ENCODE measurements around the gene FZD8.

FZD8 gene

GRCh38 chr10:35637462-35637861 is 4.6 kb downstream of the FZD8 start:
- Histone ChIP-seq H3K4me3 (replicated peaks; ENCODE audit: insufficient read depth, low read length) (no peak overlapping the region), H3K27ac (replicated peaks) (no peak overlapping the region), H3K27me3 (ENCODE audit: insufficient read depth, poor library complexity, severe bottlenecking) (peaks cover 30% of the 10 kb centered on the region)
- no peak for DNase-seq (ENCODE audit: low read depth in 1 of 2, low spot score in 1 of 2)
- no peak for TF ChIP-seq CTCF (IDR thresholded peaks at IDR 0.05; ENCODE audit: insufficient read depth, low read length)
- no peak for TF ChIP-seq GABPA (IDR thresholded peaks at IDR 0.05; ENCODE audit: low read depth)
- TF ChIP-seq POLR2AphosphoS5 (IDR thresholded peaks at IDR 0.05; ENCODE audit: low read depth), result no peak

GRCh38 chr10:35636956-35637355 is 5.1 kb downstream of the FZD8 start:
- peaks cover 27% of the 10 kb centered on the region for H3K27me3 ChIP-seq (ENCODE audit: insufficient read depth, poor library complexity, severe bottlenecking)
- no peak for DNase-seq (ENCODE audit: low read depth in 1 of 2, low spot score in 1 of 2)
- no peak overlapping the region for H3K27ac ChIP-seq (replicated peaks)
- H3K4me3 ChIP-seq (replicated peaks; ENCODE audit: insufficient read depth, low read length), result no peak overlapping the region
- TF ChIP-seq CTCF (IDR thresholded peaks at IDR 0.05; ENCODE audit: insufficient read depth, low read length), result no peak
- TF ChIP-seq POLR2AphosphoS5 (IDR thresholded peaks at IDR 0.05; ENCODE audit: low read depth), result no peak
- TF ChIP-seq REST (IDR thresholded peaks at IDR 0.05; ENCODE audit: insufficient replicate concordance, low read depth), result no peak
- TF ChIP-seq GABPA (IDR thresholded peaks at IDR 0.05; ENCODE audit: low read depth), result no peak
- no peak for TF ChIP-seq SPI1 (IDR thresholded peaks at IDR 0.05; ENCODE audit: borderline replicate concordance, low read depth)

GRCh38 chr10:35635576-35635975 is 6.5 kb downstream of the FZD8 start:
- TF ChIP-seq GABPA (IDR thresholded peaks at IDR 0.05; ENCODE audit: low read depth) (no peak), CTCF (IDR thresholded peaks at IDR 0.05; ENCODE audit: insufficient read depth, low read length) (peak; percentile 75)

GRCh38 chr10:35633006-35633980 is 8.8 kb downstream of the FZD8 start:
- peaks cover 10% of the 10 kb centered on the region for H3K27me3 ChIP-seq (ENCODE audit: insufficient read depth, poor library complexity, severe bottlenecking)
- H3K4me3 ChIP-seq (replicated peaks; ENCODE audit: insufficient read depth, low read length), result no peak overlapping the region
- no peak for DNase-seq (ENCODE audit: low read depth in 1 of 2, low spot score in 1 of 2)
- no peak for TF ChIP-seq CTCF (IDR thresholded peaks at IDR 0.05; ENCODE audit: insufficient read depth, low read length)
- peak; percentile 44; the same call in 1 of the 2 replicates for TF ChIP-seq SPI1 (IDR thresholded peaks at IDR 0.05; ENCODE audit: borderline replicate concordance, low read depth)
- no peak overlapping the region for H3K27ac ChIP-seq (replicated peaks)

More at GRCh38 chr10:35635576-35635975, 6.5 kb downstream of the FZD8 start:
- Histone ChIP-seq H3K4me3 (replicated peaks; ENCODE audit: insufficient read depth, low read length) (no peak overlapping the region), H3K27ac (replicated peaks) (no peak overlapping the region), H3K27me3 (ENCODE audit: insufficient read depth, poor library complexity, severe bottlenecking) (peaks cover 23% of the 10 kb centered on the region)
- peak; percentile 44 to 56 for DNase-seq (ENCODE audit: low read depth in 1 of 2, low spot score in 1 of 2)
